ENCODE results near the gene BDP1.
"Not testable (repeated sequence)": the region's sequence is repeated elsewhere in the genome, so short reads cannot be mapped to it uniquely, and the experiment has no call there.

BDP1 gene, protein sequence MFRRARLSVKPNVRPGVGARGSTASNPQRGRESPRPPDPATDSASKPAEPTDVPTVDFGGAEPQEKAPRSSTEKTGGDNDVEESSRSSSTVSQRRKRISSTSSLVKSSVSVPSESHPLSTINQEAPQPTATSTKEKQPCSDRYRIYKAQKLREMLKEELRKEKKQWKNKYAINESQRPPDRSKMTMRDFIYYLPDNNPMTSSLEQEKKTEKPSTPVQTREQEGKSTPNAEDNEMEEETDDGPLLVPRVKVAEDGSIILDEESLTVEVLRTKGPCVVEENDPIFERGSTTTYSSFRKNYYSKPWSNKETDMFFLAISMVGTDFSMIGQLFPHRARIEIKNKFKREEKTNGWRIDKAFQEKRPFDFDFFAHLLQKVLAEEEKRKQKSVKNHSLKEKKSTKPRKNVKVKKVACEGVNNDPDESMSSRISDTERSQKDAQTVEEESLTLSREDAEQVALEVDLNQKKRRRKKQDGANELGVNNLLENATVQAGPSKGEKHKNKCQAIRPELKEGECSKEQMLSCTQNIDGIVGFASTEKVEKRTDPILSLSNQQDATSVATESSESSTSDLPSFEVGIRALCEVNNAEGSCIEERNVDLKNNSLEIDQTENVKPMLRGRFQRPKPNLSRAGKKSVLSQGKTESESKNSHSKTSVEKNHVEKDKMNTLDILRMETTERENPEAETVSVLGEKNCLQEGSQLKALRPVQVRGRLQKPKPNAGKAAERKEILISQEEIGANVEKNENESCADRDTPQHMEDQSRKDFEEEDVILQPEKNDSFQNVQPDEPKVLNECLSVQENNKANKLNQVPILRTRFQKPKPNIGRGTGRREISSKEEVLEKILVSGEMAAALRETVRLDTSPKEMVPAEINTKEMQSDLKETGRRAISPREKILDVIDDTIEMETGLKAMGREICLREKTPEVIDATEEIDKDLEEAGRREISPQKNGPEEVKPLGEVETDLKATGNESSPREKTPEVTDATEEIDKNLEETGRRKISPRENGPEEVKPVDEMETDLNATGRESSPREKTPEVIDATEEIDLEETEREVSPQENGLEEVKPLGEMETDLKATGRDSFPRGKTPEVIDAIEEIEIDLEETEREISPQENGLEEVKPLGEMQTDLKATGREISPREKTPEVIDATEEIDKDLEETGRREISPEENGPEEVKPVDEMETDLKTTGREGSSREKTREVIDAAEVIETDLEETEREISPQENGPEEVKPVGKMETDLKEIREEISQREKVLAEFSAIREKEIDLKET (N-terminal part only)

DNA sequence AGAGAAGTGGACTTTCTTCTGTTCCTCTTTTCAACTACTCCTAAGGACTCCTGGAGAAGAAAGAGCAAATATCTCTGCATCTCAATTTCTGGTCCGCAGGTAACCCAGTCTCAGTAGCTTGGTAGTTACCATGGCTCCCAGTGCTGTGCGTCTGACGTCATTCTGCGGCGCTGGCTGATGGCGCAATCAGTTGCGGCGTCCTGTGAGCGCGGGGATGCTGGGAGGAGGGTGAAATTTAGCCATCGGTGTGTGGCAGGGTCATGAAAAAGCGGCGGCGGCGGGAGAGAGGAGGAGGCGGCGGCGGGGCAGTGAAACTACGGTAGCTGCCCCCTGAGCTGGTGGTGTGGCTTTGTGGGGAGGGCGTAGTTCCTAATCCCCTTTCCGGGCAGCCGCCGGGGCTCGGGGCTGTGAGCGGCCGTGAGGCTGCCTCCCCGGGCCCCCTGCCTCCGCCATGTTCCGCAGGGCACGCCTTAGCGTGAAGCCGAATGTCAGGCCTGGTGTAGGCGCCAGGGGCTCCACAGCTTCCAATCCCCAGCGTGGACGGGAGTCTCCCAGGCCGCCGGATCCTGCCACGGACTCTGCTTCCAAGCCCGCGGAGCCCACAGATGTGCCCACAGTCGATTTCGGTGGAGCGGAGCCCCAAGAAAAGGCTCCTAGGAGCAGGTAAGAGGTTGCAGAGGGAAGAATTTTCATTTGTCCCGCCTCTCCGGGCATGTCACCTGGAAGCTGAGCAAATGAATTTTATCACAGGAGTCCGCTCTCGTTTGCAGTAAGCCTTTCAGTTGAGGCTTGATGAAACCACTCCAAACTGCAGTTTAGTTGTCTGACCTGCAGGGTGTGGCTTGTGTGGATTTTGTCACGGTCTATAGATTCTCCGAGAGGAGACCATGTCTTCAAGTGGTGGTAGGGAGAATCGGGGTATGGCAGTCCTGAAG lies at the start of gene BDP1:
TSS of gene BDP1 (plus strand) at position 225 of the 935 bp plus-strand sequence. CDS start at position 452, 227 bp downstream.
- DNase-seq (ENCODE audit: low read depth, low spot score) = peak; percentile 87

DNA sequence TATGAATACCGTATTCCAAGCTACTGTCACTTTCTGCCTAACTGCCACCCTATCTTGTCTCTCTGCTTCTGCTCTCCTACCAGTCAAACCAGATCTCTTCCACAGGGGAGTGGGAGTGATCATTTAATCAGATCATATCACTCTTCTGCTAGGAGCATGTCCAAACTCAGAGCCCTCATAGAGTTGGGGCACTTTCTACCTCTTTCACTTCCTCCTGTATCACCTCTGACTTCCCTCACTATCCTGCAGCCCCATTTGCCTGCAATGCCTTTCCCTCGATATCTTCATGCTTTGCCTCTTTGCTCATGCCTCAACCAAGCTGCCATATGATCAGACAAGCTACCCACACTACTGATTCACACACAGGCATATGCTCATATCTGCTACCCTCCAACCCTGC lies 45.4 kb upstream of the BDP1 start:
- not testable (repeated sequence) for DNase-seq (ENCODE audit: low read depth, low spot score)

DNA sequence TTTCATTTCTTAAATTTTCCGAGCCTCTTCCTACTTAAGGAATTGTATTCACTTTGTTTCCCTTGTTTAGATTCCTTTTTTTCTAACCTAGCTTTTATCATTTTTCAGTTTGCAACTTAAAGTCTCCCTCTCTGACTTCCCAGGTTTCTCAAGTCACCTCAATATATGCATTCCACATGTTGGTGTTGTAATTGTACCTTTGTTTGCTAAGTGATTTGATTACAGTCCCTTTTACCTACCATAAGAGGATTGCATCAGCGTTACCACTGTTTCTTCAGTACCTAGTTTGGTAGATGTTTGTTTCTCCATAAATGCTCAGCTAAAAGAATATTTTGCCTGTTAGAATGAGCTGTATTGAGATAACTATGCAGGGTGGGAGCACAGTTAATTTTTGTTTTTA lies 39.8 kb upstream of the BDP1 start:
- not testable (repeated sequence) for DNase-seq (ENCODE audit: low read depth, low spot score)

DNA sequence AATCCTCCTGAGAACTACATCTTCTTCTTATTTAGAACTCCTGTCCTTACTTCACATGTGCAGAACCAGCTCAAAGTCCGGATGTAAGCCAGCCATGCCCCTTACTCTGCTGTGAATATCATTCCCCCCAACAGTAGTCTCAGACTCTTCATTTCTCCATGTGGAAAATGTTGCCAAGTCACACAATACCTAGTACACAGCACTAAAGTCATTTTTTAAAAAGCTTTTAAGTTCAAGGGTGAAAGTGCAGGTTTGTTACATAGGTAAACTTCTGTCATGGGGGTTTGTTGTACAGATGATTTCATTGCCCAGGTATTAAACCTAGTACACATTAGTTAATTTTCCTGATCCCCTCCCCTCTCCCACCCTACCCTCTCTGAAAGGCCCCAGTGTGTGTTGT lies 37.4 kb upstream of the BDP1 start:
- DNase-seq (ENCODE audit: low read depth, low spot score) = not testable (repeated sequence)

DNA sequence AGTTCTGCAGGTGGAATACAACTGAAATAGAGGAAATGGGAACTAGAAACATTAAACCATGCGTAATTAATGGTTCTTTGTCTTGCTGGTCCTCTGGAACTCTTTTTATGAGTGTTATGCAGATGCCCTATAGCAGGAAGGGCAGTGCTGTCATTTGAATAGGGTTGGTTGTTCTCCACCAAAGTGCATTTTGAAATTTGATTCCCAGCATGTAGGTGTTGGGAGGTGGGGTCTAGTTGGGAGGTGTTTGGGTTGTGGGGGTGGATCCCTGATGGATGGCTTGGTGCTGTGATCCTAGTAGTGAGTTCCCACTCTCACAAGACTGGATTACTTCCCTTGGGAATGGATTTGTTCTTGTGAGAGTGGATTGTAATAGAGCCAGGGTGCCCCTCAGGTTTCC lies 34.2 kb upstream of the BDP1 start:
- DNase-seq (ENCODE audit: low read depth, low spot score) = not testable (repeated sequence)

DNA sequence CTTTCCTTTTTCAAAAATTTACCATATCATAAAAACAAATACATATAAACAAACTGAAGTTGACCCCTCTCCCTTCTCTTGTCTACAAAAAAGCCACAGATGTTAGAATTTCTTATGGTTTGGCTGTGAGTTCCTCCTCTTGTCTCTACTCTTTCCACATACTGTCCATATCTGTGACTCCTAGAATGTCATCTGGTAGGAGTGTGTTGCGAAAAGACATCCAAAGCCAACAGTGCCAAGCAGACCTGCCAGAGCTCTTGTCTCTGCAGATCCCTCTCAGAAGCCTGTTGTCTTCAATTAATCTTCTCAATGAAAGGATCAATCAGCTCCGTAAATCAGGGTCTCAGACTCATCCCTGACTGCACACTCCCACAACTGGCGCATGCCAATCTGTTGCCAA lies 31.6 kb upstream of the BDP1 start:
- not testable (repeated sequence) for DNase-seq (ENCODE audit: low read depth, low spot score)

DNA sequence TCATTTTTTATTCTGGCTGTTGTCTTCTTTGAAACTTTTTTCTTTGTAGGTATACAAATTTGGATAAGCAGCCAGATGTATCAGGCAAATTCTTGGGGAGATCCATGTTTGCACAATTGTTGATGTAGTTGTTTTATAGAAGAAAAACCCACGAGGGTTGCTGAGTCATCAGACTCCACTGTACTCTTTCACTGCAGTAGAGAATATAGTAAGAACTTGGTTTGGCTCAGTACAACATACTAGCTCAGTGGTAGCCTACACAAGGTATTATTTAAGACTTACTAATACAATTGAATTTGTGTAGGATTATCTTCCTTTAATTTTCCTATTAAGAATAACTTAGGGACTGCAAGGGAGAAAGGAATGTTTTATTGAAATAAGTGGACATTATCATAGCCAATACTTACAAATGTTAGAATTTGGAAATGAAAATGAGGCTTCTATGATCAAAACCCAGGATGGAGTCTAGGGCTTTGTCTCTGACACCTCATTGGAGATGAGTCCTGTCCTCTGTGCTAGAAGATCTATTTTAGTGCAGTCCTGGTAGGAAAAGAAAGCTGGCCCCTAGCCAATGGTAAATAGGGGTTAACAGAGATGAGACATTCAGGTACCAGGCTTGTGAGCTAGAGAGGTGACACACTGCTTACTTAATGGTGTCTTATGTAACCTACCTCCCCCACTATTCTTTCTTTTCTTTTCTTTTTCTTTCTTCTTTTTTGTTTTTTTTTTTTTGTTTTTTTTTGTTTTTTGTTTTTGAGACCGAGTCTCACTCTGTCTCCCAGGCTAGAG lies 28.6 kb upstream of the BDP1 start:
- DNase-seq (ENCODE audit: low read depth, low spot score) = not testable (repeated sequence)

DNA sequence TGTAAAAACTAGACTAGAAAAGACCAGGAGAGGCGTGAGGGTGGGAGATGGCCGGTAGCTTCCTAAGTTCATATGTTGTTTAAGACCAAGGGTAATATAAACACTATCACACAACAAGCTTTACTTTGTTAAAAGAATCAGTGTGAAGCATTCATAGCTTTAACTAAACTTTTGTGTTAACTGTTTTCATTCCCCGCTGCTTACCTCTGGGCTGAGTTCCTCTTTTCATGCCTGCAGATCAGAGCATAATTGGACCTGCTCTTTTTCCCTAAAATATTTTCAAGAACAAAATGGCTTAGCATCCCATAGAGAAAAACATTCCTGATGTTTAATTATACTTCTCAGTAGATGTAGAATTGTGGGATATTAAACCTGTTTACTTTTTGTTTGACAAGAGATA lies 23.0 kb upstream of the BDP1 start:
- DNase-seq (ENCODE audit: low read depth, low spot score) = not testable (repeated sequence)

DNA sequence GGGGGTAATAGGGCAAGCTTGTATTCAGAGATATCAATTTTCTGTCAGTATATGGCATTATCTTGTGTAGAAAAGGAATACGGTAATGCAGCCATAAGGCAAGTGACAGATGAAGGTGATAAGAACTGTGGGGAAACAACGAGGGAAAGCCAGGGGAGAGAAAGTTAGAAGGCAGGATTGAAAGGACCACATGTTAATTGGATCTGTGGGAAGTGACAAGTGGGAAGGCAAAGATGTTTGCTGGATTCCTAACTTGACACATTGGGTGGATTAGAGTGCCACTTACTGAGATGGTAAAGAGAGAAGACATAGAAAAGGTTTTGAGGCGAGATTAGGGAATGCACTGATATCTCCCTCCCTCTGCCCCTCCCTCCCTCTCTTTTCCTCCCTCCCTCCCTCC lies 20.6 kb upstream of the BDP1 start:
- DNase-seq (ENCODE audit: low read depth, low spot score) = not testable (repeated sequence)

DNA sequence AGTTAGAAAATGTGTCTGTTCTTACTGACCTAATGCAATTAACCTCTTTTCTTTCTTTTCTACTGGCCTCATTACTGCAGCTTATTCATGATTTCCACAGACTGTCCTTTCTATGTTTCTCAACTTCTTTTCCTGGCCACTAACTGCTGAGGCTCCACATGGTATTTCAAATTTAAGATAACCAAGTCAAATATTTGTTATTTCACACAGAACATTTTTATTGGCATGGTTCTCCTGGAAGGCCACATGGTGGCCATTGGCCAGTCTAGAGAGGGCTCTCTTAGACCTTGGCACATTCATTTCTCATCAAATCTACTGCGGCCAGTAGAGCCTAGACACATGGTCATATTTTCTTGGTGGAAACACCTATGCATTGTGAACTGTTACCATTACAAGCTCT lies 13.9 kb upstream of the BDP1 start:
- not testable (repeated sequence) for DNase-seq (ENCODE audit: low read depth, low spot score)

DNA sequence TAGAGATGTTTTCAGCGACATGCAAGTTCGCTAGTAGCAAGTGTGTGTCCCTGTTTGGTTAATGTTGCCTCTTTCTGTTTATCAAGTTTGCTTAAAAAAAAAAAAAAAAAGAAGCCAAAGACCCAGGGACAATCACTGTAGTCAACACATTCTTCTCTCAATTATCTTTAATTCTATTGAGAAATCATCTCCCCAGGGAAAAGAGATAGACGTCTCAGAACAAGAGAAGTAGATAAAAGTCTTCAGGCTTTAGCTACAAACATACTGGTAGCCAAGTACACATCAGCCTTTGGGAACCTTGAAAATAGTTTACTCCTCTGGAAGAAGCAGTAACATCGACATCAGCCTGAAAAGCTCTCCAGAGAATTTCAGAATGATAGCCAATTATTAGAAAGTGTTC lies 11.6 kb upstream of the BDP1 start:
- DNase-seq (ENCODE audit: low read depth, low spot score) = not testable (repeated sequence)

DNA sequence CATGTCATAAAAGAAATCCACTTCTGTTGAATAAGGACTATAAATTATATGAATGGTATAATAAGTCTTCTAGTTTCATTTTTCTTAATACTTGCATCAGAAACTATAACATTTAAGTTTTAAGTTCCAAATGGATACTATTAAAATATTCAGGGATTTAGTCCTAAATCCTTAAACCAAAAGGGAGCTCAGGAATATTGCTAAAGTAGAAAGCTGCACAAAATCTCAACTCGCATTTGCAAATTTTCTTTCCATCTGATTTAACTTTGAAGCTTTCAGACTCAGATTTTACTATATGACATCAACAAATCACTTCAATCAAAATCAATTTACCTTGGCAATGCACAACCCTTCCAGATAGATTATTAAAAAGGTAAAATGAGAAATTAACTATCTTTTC lies 10.4 kb upstream of the BDP1 start:
- DNase-seq (ENCODE audit: low read depth, low spot score) = not testable (repeated sequence)

DNA sequence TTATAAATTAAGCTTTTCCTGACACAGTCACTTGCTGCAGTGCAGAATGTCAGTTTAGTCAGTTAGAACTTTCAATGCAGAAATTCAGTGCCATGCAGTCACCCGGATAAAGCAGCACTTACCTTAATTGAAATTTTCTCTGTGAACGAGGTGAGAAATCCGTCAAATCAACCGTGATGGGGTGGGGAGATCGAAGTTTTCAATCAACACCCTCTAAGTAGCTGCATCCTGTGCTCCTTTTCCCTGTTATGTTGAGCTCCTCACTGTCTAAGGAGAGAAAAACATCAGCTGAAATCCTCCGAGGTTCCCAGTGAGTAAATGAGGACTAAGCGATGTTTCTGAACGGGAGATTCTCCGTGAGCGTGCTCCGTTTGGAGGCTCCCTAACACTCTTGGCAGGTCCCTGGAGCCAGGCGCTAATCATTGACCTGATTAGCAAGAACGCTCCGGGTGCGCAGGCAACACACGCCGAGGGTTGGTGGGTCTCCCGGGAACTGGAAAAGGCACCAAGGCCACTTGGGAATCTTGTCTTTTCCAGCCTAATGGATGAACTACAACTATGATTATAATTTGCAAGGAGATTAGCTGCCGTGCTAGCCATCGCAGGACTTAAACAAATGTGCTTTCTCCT lies 9.8 kb upstream of the BDP1 start:
- DNase-seq (ENCODE audit: low read depth, low spot score) = not testable (repeated sequence)

DNA sequence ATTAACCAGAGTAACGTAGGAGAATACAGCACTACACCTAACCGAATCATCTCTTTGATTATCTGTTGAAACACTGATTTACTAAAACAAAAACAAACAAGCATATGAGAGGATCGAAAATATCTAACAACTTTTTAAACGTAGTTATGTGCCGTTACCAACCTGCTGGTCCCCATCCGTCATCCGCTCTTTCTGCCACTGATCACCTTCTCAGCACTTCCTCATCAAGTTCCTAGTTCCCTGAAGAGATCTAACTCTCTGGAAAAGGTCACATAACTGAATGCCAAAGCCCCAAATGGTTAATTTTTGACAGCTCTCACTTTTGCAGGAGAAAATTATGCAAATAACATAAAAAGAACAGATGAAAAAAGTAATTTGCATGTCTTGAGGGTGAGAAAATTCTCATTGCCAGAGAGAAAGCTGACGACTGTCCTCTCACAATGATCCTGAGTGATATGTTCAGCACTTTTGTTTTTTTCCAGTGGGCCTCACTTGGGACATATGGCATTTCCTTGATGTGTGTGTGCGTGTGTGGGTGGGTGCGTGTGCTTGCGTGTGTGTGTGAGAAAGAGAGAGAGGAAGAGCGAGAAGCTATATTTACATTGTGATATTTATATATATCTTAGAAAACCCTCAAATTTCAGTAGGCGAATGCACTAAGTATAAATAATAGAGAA lies 8.8 kb upstream of the BDP1 start:
- DNase-seq (ENCODE audit: low read depth, low spot score) = not testable (repeated sequence)

DNA sequence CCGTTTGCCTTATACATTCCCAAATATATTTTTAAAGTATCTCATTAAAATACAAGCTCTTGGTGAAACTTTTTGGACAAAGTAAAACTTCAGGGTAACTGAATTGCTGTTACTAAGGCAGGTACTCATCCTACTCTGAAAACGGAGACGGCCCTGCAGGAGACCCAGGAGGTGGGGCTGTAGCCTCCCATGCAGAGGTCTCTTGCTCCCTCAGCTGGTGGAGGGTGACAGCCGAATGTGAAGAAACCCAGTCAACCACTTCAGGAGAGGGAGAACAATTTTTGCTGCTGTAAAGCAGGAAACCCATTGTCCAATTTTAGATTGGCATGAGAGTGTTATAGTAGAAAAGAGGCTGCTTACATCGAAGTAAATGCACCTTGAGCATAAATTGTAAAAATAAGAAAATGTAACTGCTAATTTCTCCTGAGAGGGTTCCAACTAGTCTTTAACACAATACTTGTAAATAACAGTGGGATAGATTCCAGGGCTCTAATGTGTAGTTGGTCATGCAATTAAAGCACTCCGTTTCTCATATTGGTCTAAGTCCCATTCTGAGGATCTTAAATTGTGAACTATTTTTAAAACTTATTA lies 8.1 kb upstream of the BDP1 start:
- DNase-seq (ENCODE audit: low read depth, low spot score) = not testable (repeated sequence)

DNA sequence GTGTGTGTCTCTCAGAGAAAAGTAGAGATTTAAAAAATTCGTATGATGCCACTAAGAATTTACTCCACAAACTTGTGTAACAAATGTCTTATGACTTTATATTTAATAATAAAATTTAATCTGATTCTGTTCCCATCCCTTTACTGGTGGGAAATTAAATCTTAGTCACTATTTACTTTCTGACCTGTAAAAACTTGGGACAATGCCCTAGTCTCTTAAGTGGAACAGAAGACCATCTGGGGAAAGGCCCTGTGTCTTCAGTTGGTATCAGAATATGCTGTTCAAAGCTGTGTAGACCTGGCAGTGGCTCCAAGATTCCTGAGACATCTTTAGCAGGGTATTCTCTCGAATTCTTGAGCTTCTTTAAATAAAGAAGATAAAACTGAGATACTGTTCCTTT lies 2.6 kb upstream of the BDP1 start:
- DNase-seq (ENCODE audit: low read depth, low spot score) = no peak

DNA sequence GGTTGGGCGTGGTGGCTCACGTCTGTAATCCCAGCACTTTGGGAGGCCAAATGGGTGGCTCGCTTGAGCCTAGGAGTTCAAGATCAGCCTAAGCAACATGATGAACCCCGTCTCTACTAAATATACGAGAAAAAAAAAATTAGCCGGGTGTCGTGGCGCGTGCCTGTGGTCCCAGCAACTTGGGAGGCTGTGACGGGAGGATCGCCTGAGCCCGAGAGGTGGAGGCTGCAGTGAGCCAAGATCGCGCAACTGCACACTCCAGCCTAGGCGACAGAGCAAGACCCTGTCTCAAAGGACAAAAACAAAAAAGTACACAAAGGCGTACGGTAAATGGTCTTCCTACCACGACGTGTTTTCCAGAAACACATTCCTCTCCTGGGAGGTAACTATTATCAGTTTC lies 538 bp upstream of the BDP1 start:
- DNase-seq (ENCODE audit: low read depth, low spot score) = no peak

DNA sequence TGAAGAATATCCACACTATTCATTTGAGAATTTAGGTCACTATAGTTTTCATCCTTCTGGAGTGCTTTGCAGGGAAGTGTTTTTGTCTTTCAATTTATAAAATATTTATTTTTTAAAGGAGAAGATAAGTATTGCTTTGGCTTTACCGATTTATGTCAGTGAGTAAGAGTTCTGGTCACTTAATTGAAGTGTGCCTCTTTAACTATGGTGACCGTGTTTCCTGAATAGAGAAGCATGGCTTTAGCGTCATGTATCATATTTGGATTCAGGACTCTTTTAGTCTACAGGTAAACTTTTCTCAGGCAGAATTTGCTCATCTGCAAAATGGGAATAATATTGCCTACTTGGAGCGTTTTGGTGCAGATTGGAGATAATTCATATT lies 902 bp downstream of the BDP1 start:
- no peak for DNase-seq (ENCODE audit: low read depth, low spot score)

Measured in smooth muscle cell of the brain vasculature (primary cell).